ENCODE data around the gene BIN2. TPM values are rescaled to one million over a fixed set of nuclear protein-coding genes. Genes with fewer than 3 reads are reported as not detected.
"Not testable (repeated sequence)": the region's sequence is repeated elsewhere in the genome, so short reads cannot be mapped to it uniquely, and the experiment has no call there.

Gene BIN2
- total and polyA plus RNA-seq, 2 of the 13 experiments (the other 11 are each of a cell fraction or from before 2014, with no cell fraction given) = not detected

DNA sequence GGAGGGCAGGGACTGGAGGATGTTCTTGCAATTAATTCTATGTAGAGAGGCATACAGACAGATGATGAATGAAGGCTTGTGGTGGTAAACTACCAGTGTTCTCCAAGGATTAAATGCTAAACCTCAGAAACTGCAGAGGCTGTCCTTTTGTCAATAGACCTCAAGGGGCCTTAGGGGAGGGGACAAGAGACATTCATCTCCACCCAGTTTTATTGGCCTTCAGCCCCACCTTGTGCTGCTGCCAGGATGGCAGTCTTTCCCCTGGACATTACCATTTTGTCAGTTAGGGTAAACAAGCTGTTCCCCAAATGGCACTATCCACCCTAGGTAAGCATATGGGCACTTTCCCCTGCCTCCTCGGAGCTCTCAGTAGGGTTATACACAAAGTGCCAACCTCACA is 48.9 kb downstream of the BIN2 start (continued):
- no peak for TF ChIP-seq HDAC2 (CRISPR knock-in tag; IDR thresholded peaks at IDR 0.05)
- TF ChIP-seq FOXC1 (CRISPR knock-in tag; IDR thresholded peaks at IDR 0.05; ENCODE audit: borderline replicate concordance) = no peak
- TF ChIP-seq, protein P1, sequence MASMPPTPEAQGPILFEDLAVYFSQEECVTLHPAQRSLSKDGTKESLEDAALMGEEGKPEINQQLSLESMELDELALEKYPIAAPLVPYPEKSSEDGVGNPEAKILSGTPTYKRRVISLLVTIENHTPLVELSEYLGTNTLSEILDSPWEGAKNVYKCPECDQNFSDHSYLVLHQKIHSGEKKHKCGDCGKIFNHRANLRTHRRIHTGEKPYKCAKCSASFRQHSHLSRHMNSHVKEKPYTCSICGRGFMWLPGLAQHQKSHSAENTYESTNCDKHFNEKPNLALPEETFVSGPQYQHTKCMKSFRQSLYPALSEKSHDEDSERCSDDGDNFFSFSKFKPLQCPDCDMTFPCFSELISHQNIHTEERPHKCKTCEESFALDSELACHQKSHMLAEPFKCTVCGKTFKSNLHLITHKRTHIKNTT (CRISPR knock-in tag; IDR thresholded peaks at IDR 0.05) = no peak
- no peak for TF ChIP-seq TARDBP (CRISPR knock-in tag; IDR thresholded peaks at IDR 0.05)
- TF ChIP-seq DNMT1 (CRISPR knock-in tag; IDR thresholded peaks at IDR 0.05) = no peak

DNA sequence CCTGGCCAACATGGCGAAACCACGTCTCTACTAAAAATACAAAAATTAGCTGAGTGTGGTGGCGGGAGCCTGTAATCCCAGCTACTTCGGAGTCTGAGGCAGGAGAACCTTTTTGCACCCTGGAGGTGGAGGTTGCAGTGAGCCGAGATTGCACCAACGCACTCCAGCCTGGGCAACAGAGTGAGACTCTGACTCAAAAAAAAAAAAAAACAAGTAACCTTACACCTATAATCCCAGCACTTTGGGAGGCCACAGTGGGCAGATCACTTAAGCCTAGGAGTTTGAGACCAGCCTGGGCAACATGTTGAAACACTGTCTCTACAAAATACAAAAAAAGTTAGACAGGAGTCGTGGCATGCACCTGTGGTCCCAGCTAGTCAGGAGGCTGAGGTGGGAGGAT is 51.2 kb downstream of the BIN2 start:
- H4K20me1 ChIP-seq (ENCODE audit: insufficient read depth, low read length); CTCF ChIA-PET (ENCODE audit: low intra/inter-chr PET ratio, low total read pairs); in situ Hi-C loops (cut with HindIII; ENCODE audit: extremely low pct_ligation_motif_present, low pct_unique_long_range_greater_than_20kb); H3K9me3 ChIP-seq (ENCODE audit: low read length); POLR2A ChIA-PET; H2AFZ ChIP-seq (ENCODE audit: low read length); H3K9ac ChIP-seq (ENCODE audit: insufficient read depth, low read depth, low read length); H3K36me3 ChIP-seq (replicated peaks in 1 of 2; ENCODE audit: control insufficient read depth in 1 of 2, insufficient read depth in 2 of 2, low read length in 2 of 2); H3K4me3 ChIP-seq (replicated peaks in 1 of 3; ENCODE audit: insufficient read depth in 1 of 3, low read depth in 2 of 3, low read length in 3 of 3); FAIRE-seq; ATAC-seq; H3K27ac ChIP-seq (ENCODE audit: extremely low read length, insufficient read depth, low read length); H3K27me3 ChIP-seq (ENCODE audit: control insufficient read depth in 1 of 2, insufficient read depth in 2 of 2, low read length in 2 of 2); intact Hi-C loops (cut with micrococcal nuclease; ENCODE audit: unreplicated experiment); H3K79me2 ChIP-seq (ENCODE audit: insufficient read depth, low read length); DNase-seq (ENCODE audit: low spot score); H3K4me2 ChIP-seq (ENCODE audit: low read depth, low read length); BruUV-seq (replicated peaks): not testable (repeated sequence)
- 85% methylated on average over 7 of the region's 7 CpGs for WGBS (ENCODE audit: low lambda C conversion rate)
- peaks cover 21% of the 10 kb centered on the region for H3K4me1 ChIP-seq (ENCODE audit: insufficient read depth, low read length)

DNA sequence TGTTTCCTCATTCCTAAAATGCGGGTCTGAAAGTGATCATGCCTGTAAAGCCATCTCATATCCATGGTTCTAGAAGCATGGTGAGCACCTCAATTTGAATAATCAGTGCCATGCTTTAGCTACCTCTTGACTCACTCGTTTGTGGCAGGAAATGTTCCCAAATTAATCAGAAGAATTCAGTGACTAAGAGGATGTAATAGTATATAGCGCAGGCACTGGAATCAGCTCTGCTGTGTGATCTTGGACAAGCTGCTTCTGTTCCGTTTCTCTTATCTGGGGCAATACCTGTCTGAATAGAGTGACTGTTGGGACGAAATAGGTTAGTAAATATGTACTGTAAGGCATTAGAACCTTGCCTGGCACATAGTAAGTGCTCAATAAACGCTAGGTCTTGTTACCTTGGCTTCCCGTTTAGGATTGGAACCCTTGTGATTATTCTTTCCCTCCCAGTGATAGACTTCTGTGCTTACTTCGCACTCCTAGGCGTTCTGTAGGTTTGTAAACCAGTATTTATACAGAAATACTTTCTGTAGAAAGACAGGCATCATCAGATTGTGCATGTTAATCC is 52.9 kb downstream of the BIN2 start:
- POLR2A ChIA-PET = interaction anchor here (0.7 to 2.4 kb wide), 4 partner anchors 32 to 552 kb away, joined by 3 to 20 read pairs (median 3); partner anchors contain the start of genes CSRNP2 and DAZAP2
- no peak for FAIRE-seq
- intact Hi-C loops (cut with micrococcal nuclease; ENCODE audit: unreplicated experiment) = no loop called here
- Histone ChIP-seq H3K4me1 (ENCODE audit: insufficient read depth, low read length) (peaks cover 21% of the 10 kb centered on the region), H4K20me1 (ENCODE audit: insufficient read depth, low read length) (no peaks in the 10 kb centered on the region), H3K9ac (ENCODE audit: insufficient read depth, low read depth, low read length) (peak overlapping the region; percentile 48), H3K4me2 (ENCODE audit: low read depth, low read length) (peak overlapping the region; percentile 93), H3K79me2 (ENCODE audit: insufficient read depth, low read length) (no peaks in the 10 kb centered on the region), H3K9me3 (ENCODE audit: low read length) (no peaks in the 10 kb centered on the region), H3K27me3 (ENCODE audit: control insufficient read depth in 1 of 2, insufficient read depth in 2 of 2, low read length in 2 of 2) (no peaks in the 10 kb centered on the region), H2AFZ (ENCODE audit: low read length) (peak overlapping the region; percentile 37), H3K4me3 (replicated peaks in 1 of 3; ENCODE audit: insufficient read depth in 1 of 3, low read depth in 2 of 3, low read length in 3 of 3) (peak overlapping the region; percentile 67 to 78 (median 69); a peak in 5 of 6 replicates), H3K27ac (ENCODE audit: extremely low read length, insufficient read depth, low read length) (no peak overlapping the region), H3K36me3 (replicated peaks in 1 of 2; ENCODE audit: control insufficient read depth in 1 of 2, insufficient read depth in 2 of 2, low read length in 2 of 2) (no peaks in the 10 kb centered on the region; a peak in 1 of 5 replicates)
- in situ Hi-C loops (cut with HindIII; ENCODE audit: extremely low pct_ligation_motif_present, low pct_unique_long_range_greater_than_20kb) = no loop called here
- no peak for ATAC-seq
- WGBS (ENCODE audit: low lambda C conversion rate) = 52% methylated on average over 8 of the region's 9 CpGs
- CTCF ChIA-PET (ENCODE audit: low intra/inter-chr PET ratio, low total read pairs) = interaction anchor here (2.7 kb wide), 1 partner anchor 70 kb away, joined by 22 read pairs; no protein-coding TSS in a partner anchor
- DNase-seq (ENCODE audit: low spot score) = no peak
- no TSS peak for BruUV-seq (replicated peaks)
- TF ChIP-seq HOXA3 (CRISPR knock-in tag; IDR thresholded peaks at IDR 0.05) = peak; percentile 2; the same call in 1 of the 2 replicates
- peak; percentile 31; the same call in 1 of the 2 replicates for TF ChIP-seq RCOR2 (CRISPR knock-in tag; IDR thresholded peaks at IDR 0.05)
- TF ChIP-seq ZNF569 (CRISPR knock-in tag; IDR thresholded peaks at IDR 0.05; ENCODE audit: borderline replicate concordance) = 0 out of 2 replicates have a peak, but pooled peaks have one; percentile 9
- TF ChIP-seq ZMYM3 (CRISPR knock-in tag; IDR thresholded peaks at IDR 0.05) = 0 out of 2 replicates have a peak, but pooled peaks have one; percentile 65
- TF ChIP-seq, protein P2, sequence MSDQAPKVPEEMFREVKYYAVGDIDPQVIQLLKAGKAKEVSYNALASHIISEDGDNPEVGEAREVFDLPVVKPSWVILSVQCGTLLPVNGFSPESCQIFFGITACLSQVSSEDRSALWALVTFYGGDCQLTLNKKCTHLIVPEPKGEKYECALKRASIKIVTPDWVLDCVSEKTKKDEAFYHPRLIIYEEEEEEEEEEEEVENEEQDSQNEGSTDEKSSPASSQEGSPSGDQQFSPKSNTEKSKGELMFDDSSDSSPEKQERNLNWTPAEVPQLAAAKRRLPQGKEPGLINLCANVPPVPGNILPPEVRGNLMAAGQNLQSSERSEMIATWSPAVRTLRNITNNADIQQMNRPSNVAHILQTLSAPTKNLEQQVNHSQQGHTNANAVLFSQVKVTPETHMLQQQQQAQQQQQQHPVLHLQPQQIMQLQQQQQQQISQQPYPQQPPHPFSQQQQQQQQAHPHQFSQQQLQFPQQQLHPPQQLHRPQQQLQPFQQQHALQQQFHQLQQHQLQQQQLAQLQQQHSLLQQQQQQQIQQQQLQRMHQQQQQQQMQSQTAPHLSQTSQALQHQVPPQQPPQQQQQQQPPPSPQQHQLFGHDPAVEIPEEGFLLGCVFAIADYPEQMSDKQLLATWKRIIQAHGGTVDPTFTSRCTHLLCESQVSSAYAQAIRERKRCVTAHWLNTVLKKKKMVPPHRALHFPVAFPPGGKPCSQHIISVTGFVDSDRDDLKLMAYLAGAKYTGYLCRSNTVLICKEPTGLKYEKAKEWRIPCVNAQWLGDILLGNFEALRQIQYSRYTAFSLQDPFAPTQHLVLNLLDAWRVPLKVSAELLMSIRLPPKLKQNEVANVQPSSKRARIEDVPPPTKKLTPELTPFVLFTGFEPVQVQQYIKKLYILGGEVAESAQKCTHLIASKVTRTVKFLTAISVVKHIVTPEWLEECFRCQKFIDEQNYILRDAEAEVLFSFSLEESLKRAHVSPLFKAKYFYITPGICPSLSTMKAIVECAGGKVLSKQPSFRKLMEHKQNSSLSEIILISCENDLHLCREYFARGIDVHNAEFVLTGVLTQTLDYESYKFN (CRISPR knock-in tag; conservative IDR thresholded peaks at IDR 0.05) = 0 out of 2 replicates have a peak, but pooled peaks have one; percentile 9
- 0 out of 2 replicates have a peak, but pooled peaks have one; percentile 2 for TF ChIP-seq ZNF543 (CRISPR knock-in tag; IDR thresholded peaks at IDR 0.05)
- 0 out of 2 replicates have a peak, but pooled peaks have one; percentile 6 for TF ChIP-seq ZFY (CRISPR knock-in tag; IDR thresholded peaks at IDR 0.05)

Measured in HepG2 (cell line).